Endothelial cell of umbilical vein (primary cell): ENCODE results near the gene AMBP. TPM values are rescaled to one million over a fixed set of nuclear protein-coding genes. Genes with fewer than 3 reads are reported as not detected.

Source experiments
- BruUV-seq: library from RNA; stranded (reverse); fragments of 400-500 nt; replicated peaks from 2 replicates; lab custom pipeline; 2021; lab: Mats Ljungman, UMichigan
- CTCF ChIA-PET: fragments of 300-600, 350-600 bp; sonication (Branson Sonifier 250); formaldehyde crosslinking; loops from one replicate; lab custom pipeline; 2021; ENCODE audit warnings: antibody characterized with exemption, inconsistent platforms; lab: Charles Lee
- POLR2A ChIA-PET: fragments of 300-600, 350-600 bp; sonication (Branson Sonifier 250); formaldehyde crosslinking; loops from one replicate; lab custom pipeline; 2021; ENCODE audit warnings: antibody characterized with exemption, inconsistent platforms; lab: Charles Lee
- DNase-seq: peaks from one replicate; pipeline ENCODE4 v3.0.0-alpha.2; 2011; ENCODE audit warnings: low read depth, low spot score
- FAIRE-seq: peaks from 2 replicates; lab custom pipeline; 2011; peaks lifted over from hg19 to GRCh38; lab: Jason Lieb, UNC
- H2AFZ ChIP-seq: 2 replicates; pipeline ENCODE4 v1.6.0; 2012; ENCODE audit warnings: low read depth, low read length, control low read depth, inconsistent platforms
- H3K27ac ChIP-seq: 2 replicates; pipeline ENCODE4 v1.5.1; 2011; ENCODE audit warnings: low read depth, mild to moderate bottlenecking, control low read depth, low read length, moderate library complexity; ENCODE audit not compliant: insufficient read depth
- H3K27me3 ChIP-seq, 2 experiments: 2 replicates each; pipeline versions ENCODE4 v1.6.0 to v1.6.1; 2011; ENCODE audit warnings: low read length in 2 of 2, mixed read lengths in 1 of 2; ENCODE audit not compliant: control insufficient read depth in 2 of 2, insufficient read depth in 2 of 2
- H3K36me3 ChIP-seq, 2 experiments: 2 replicates in 1 of 2; 3 replicates in 1 of 2; pipeline ENCODE4 v1.5.1; 2011; ENCODE audit warnings: low read length in 2 of 2, mild to moderate bottlenecking in 1 of 2, moderate library complexity in 1 of 2; ENCODE audit not compliant: control insufficient read depth in 2 of 2, insufficient read depth in 2 of 2; ENCODE audit errors: extremely low read depth in 1 of 2
- H3K4me1 ChIP-seq: 3 replicates; pipeline ENCODE4 v1.5.1; 2011; ENCODE audit warnings: mild to moderate bottlenecking, low read length; ENCODE audit not compliant: control insufficient read depth, insufficient read depth; ENCODE audit errors: extremely low read depth
- H3K4me2 ChIP-seq: 2 replicates; pipeline ENCODE4 v1.6.1; 2011; ENCODE audit warnings: low read length, control low read depth, mixed read lengths; ENCODE audit not compliant: insufficient read depth
- H3K4me3 ChIP-seq, 3 experiments: fragments of 200-600 bp in 1 of 3; sonication (generic), shearing (Covaris generic) in 1 of 3; replicated peaks in 1 of 3; 2 replicates each; pipeline ENCODE4 v1.5.1; 2011 to 2016; ENCODE audit warnings: control low read depth in 3 of 3, low read length in 3 of 3, mild to moderate bottlenecking in 2 of 3, inconsistent platforms in 1 of 3, low read depth in 1 of 3, moderate library complexity in 1 of 3; ENCODE audit not compliant: insufficient read depth in 1 of 3
- H3K79me2 ChIP-seq: 2 replicates; pipeline ENCODE4 v1.6.0; 2012; ENCODE audit warnings: low read length, inconsistent platforms; ENCODE audit not compliant: control insufficient read depth, insufficient read depth
- H3K9ac ChIP-seq: replicated peaks from 2 replicates; pipeline ENCODE3; 2011; ENCODE audit warnings: low read length, control low read depth; ENCODE audit not compliant: insufficient read depth; ENCODE audit errors: extremely low read depth
- H3K9me1 ChIP-seq: replicated peaks from 3 replicates; pipeline ENCODE4 v1.6.0; 2011; ENCODE audit warnings: mild to moderate bottlenecking, low read length; ENCODE audit not compliant: control insufficient read depth, insufficient read depth; ENCODE audit errors: extremely low read depth
- H3K9me3 ChIP-seq: replicated peaks from 2 replicates; pipeline ENCODE4 v1.5.1; 2012; ENCODE audit warnings: low read length, inconsistent platforms; ENCODE audit not compliant: control insufficient read depth, insufficient read depth
- H4K20me1 ChIP-seq: replicated peaks from 2 replicates; pipeline ENCODE3; 2011; ENCODE audit warnings: mild to moderate bottlenecking, low read length; ENCODE audit not compliant: control insufficient read depth, insufficient read depth; ENCODE audit errors: extremely low read depth
- EZH2 ChIP-seq: IDR thresholded peaks from 2 replicates; pipeline ENCODE4 v1.6.1; 2012; ENCODE audit warnings: borderline replicate concordance, low read depth, mild to moderate bottlenecking, moderate library complexity, low read length, inconsistent platforms; ENCODE audit not compliant: severe bottlenecking
- FOS ChIP-seq: IDR thresholded peaks from 2 replicates; pipeline ENCODE4 v1.6.1; 2011; ENCODE audit warnings: mild to moderate bottlenecking, low read length, moderate library complexity, borderline replicate concordance; ENCODE audit not compliant: insufficient read depth
- GATA2 ChIP-seq: IDR thresholded peaks from 2 replicates; pipeline ENCODE4 v1.7.0; 2011; ENCODE audit warnings: low read depth, mild to moderate bottlenecking, moderate library complexity, mixed read lengths, low read length; ENCODE audit not compliant: insufficient read length, insufficient read depth
- JUN ChIP-seq: IDR thresholded peaks from 2 replicates; pipeline ENCODE4 v1.6.1; 2011; ENCODE audit warnings: borderline replicate concordance, low read depth; ENCODE audit not compliant: insufficient read length, insufficient read depth
- MYC ChIP-seq: IDR thresholded peaks from one replicate; pipeline ENCODE4 v1.6.1; 2011; ENCODE audit warnings: mild to moderate bottlenecking, low read depth, low read length
- POLR2A ChIP-seq: IDR thresholded peaks from 2 replicates; pipeline ENCODE4 v1.6.1; 2012; ENCODE audit warnings: low read depth, mild to moderate bottlenecking, control low read depth, low read length
- POLR2AphosphoS5 ChIP-seq: IDR thresholded peaks from 2 replicates; pipeline ENCODE4 v1.6.1; 2012; ENCODE audit warnings: low read depth, mild to moderate bottlenecking, control low read depth, low read length, moderate library complexity; ENCODE audit not compliant: insufficient read depth
- dilution Hi-C: fragments of 300-500 bp; cut with MboI; formaldehyde crosslinking; loops from one replicate; pipeline ENCODE4 v1.15.0; 2019; ENCODE audit warnings: low sequenced_read_pairs; ENCODE audit not compliant: extremely low pct_ligation_motif_present
- intact Hi-C: fragments of 100-400 bp; cut with micrococcal nuclease; formaldehyde crosslinking; loops from one replicate; pipeline ENCODE4 v1.10.0; 2022
- polyA plus RNA-seq, 4 experiments: library from polyadenylated mRNA; depleted of rRNA in 3 of 4; stranded (reverse) in 3 of 4; unstranded in 1 of 4; fragments of >200 nt; gene quantifications; 2 replicates each; pipeline versions ENCODE4 v1.2.1 to v1.2.3, GENCODE V29; 2011 to 2012; ENCODE audit warnings: missing spikeins in 1 of 4
- total RNA-seq: library from RNA; stranded (reverse); gene quantifications from 2 replicates; pipeline ENCODE4 v1.2.3, GENCODE V29; 2021
- TF ChIP-seq, protein P1 (sequence below): IDR thresholded peaks from 2 replicates; pipeline ENCODE4 v1.6.1; 2011; ENCODE audit not compliant: insufficient read depth, insufficient read length
- TF ChIP-seq, protein P2 (sequence below), 2 donors: IDR thresholded peaks; 1 replicate in 1 of 2; 2 replicates in 1 of 2; pipeline ENCODE4 v1.5.1; 2011; ENCODE audit warnings: low read length in 2 of 2, mild to moderate bottlenecking in 2 of 2, moderate library complexity in 2 of 2, control low read depth in 1 of 2, inconsistent platforms in 1 of 2, low read depth in 1 of 2; ENCODE audit not compliant: insufficient read depth in 1 of 2; ENCODE audit errors: extremely low read depth in 1 of 2

The AMBP gene
- total and polyA plus RNA-seq, 2 donors (not counting 3 experiments of a cell fraction or from before 2014, with no cell fraction given) = not detected

DNA sequence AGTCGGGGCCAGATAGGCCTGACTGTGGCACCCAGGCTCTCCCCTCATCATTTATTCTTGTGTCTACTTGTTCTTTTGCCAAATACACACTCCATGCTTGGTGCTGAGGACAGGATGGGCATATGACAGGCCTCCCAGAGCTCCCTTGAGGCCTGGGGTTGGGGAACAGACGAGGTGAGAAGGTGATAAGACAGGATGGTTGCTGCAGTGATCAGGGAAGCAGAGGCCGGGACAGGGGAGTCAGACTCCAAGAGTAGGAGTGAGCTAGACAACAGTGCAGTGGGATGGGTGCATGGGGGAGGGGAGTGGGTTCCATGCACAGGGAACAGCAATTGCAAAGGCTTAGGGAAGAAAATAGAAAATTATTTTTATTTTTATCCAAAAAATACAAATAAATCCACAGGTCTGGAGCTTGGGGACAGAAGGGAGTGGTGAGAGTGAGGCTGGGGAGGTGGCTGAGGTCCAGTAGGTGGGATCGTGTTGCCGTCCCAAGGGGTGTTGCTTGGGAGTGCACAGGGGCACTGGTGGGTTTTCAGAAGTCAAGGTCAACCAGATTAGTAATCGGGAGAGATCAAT is 3.4 kb upstream of the AMBP start:
- Histone ChIP-seq H3K27me3 (peaks cover 5 to 11% of the 10 kb centered on the region in 2 experiments), H3K36me3 (no peaks in the 10 kb centered on the region), H3K79me2 (no peaks in the 10 kb centered on the region), H3K9me3 (no peaks in the 10 kb centered on the region), H3K4me1 (no peaks in the 10 kb centered on the region), H2AFZ (no peak overlapping the region), H3K27ac (no peak overlapping the region), H3K4me2 (no peak overlapping the region), H3K9ac (no peak overlapping the region), H3K4me3 (no peak overlapping the region), H4K20me1 (no peaks in the 10 kb centered on the region), H3K9me1 (no peaks in the 10 kb centered on the region)
- TF ChIP-seq POLR2A = no peak
- no peak for TF ChIP-seq GATA2
- TF ChIP-seq, protein P1, sequence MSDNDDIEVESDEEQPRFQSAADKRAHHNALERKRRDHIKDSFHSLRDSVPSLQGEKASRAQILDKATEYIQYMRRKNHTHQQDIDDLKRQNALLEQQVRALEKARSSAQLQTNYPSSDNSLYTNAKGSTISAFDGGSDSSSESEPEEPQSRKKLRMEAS = no peak
- TF ChIP-seq, protein P2, sequence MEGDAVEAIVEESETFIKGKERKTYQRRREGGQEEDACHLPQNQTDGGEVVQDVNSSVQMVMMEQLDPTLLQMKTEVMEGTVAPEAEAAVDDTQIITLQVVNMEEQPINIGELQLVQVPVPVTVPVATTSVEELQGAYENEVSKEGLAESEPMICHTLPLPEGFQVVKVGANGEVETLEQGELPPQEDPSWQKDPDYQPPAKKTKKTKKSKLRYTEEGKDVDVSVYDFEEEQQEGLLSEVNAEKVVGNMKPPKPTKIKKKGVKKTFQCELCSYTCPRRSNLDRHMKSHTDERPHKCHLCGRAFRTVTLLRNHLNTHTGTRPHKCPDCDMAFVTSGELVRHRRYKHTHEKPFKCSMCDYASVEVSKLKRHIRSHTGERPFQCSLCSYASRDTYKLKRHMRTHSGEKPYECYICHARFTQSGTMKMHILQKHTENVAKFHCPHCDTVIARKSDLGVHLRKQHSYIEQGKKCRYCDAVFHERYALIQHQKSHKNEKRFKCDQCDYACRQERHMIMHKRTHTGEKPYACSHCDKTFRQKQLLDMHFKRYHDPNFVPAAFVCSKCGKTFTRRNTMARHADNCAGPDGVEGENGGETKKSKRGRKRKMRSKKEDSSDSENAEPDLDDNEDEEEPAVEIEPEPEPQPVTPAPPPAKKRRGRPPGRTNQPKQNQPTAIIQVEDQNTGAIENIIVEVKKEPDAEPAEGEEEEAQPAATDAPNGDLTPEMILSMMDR (IDR thresholded peaks at IDR 0.05; ENCODE audit: extremely low read depth in 1 of 2, insufficient read depth in 1 of 2, low read depth in 1 of 2, low read length in 2 of 2) = no peak
- no peak for TF ChIP-seq EZH2
- TF ChIP-seq JUN = no peak
- TF ChIP-seq MYC = no peak
- no peak for TF ChIP-seq FOS
- TF ChIP-seq POLR2AphosphoS5 = no peak
- ChIA-PET POLR2A (no interaction called here), CTCF (interaction anchor here (1.3 to 6.1 kb wide), 15 partner anchors 10 to 292 kb away, joined by 3 to 195 read pairs (median 11); no protein-coding TSS in a partner anchor)
- intact Hi-C loops (loop anchor here (1.0 to 2.0 kb wide), 7 partner anchors 27 to 344 kb away; partner anchors contain the start of gene COL27A1), dilution Hi-C loops (loop anchor here (25.0 kb wide), 1 partner anchor 206 kb away; no protein-coding TSS in a partner anchor)
- no peak for FAIRE-seq
- DNase-seq = no peak
- no TSS peak for BruUV-seq
